K562 (cell line): Measurements from ENCODE around the gene CABP7. TPM values are rescaled to one million over a fixed set of nuclear protein-coding genes. Genes with fewer than 3 reads are reported as not detected.

ENCODE experiments used
- ATAC-seq: fragments of 200-7000 bp; cut with Tn5 transposase; 3 replicates; pipeline ENCODE4 v1.9.1; 2020; ENCODE audit warnings: moderate library complexity
- BruUV-seq: library from RNA; stranded (reverse); fragments of 400-500 nt; replicated peaks from 2 replicates; lab custom pipeline; 2021; lab: Mats Ljungman, UMichigan
- CTCF ChIA-PET: fragments of 300-600 bp; formaldehyde crosslinking; extraction: SDS; loops from one replicate; lab custom pipeline; 2021; ENCODE audit warnings: low intra/inter-chr PET ratio; lab: Yijun Ruan, JAX
- POLR2A ChIA-PET: fragments of 300-600, 350-650 bp; sonication (Branson Sonifier 250); formaldehyde crosslinking; extraction: SDS; loops from one replicate; lab custom pipeline; 2021; ENCODE audit warnings: antibody characterized with exemption, inconsistent platforms; lab: Yijun Ruan, JAX
- DNase-seq, 4 experiments: peaks; one replicate each; pipeline versions ENCODE4 v3.0.0 to v3.0.0-alpha.2; 2011 to 2018; ENCODE audit warnings: low spot score in 3 of 4, mixed read lengths in 3 of 4; ENCODE audit errors: extremely low read depth in 1 of 4
- FAIRE-seq: peaks from 2 replicates; lab custom pipeline; 2011; peaks lifted over from hg19 to GRCh38; lab: Jason Lieb, UNC
- H2AFZ ChIP-seq: 2 replicates; pipeline ENCODE4 v1.6.0; 2011; ENCODE audit warnings: low read depth, low read length, control low read depth, inconsistent platforms
- H3K27ac ChIP-seq: fragments of 200-600 bp; 3 replicates; pipeline ENCODE4 v1.8.0; 2011; ENCODE audit warnings: low read depth, mild to moderate bottlenecking, control low read depth, inconsistent platforms, low read length, moderate library complexity, mixed read lengths; ENCODE audit errors: extremely low read depth
- H3K27me3 ChIP-seq, 2 experiments: fragments of 300-600 bp in 1 of 2; 2 replicates in 1 of 2; 3 replicates in 1 of 2; pipeline versions ENCODE4 v1.6.0 to v1.8.0; 2011; ENCODE audit warnings: inconsistent platforms in 2 of 2, low read length in 2 of 2, mild to moderate bottlenecking in 1 of 2, mixed read lengths in 1 of 2, moderate library complexity in 1 of 2; ENCODE audit not compliant: control insufficient read depth in 2 of 2, insufficient read depth in 2 of 2
- H3K36me3 ChIP-seq: fragments of 300-600 bp; 3 replicates; pipeline ENCODE4 v1.8.0; 2011; ENCODE audit warnings: mild to moderate bottlenecking, low read length, inconsistent platforms; ENCODE audit not compliant: control insufficient read depth, insufficient read depth
- H3K4me1 ChIP-seq, 2 experiments: fragments of 200-600 bp in 1 of 2; replicated peaks in 1 of 2; 2 replicates in 1 of 2; 3 replicates in 1 of 2; pipeline versions ENCODE4 v1.5.1 to v1.8.0; 2011; ENCODE audit warnings: inconsistent platforms in 2 of 2, low read length in 2 of 2, mild to moderate bottlenecking in 1 of 2, mixed read lengths in 1 of 2, moderate library complexity in 1 of 2; ENCODE audit not compliant: control insufficient read depth in 2 of 2, insufficient read depth in 2 of 2
- H3K4me2 ChIP-seq: 2 replicates; pipeline ENCODE4 v1.6.1; 2011; ENCODE audit warnings: low read length, control low read depth, inconsistent platforms, mixed read lengths; ENCODE audit not compliant: insufficient read depth
- H3K4me3 ChIP-seq: fragments of 200-600 bp; sonication (generic), shearing (Covaris generic); 2 replicates; pipeline ENCODE4 v1.5.1; 2016; ENCODE audit warnings: control low read depth, inconsistent platforms
- H3K79me2 ChIP-seq: fragments of 200-600 bp; 3 replicates; pipeline ENCODE4 v1.8.0; 2011; ENCODE audit warnings: low read length, inconsistent platforms; ENCODE audit not compliant: control insufficient read depth, insufficient read depth
- H3K9ac ChIP-seq, 2 experiments: 2 replicates each; pipeline versions ENCODE4 v1.6.0 to v1.6.1; 2011; ENCODE audit warnings: low read depth in 2 of 2, low read length in 2 of 2, control low read depth in 1 of 2, inconsistent platforms in 1 of 2, mild to moderate bottlenecking in 1 of 2, mixed read lengths in 1 of 2; ENCODE audit not compliant: insufficient read depth in 1 of 2
- H3K9me1 ChIP-seq: one replicate; pipeline ENCODE4 v1.6.0; 2011; ENCODE audit warnings: inconsistent platforms, mild to moderate bottlenecking, low read length, moderate library complexity; ENCODE audit not compliant: control insufficient read depth, insufficient read depth
- H3K9me3 ChIP-seq: replicated peaks from 2 replicates; pipeline ENCODE4 v1.5.1; 2011; ENCODE audit warnings: low read depth, low read length, inconsistent platforms; ENCODE audit not compliant: control insufficient read depth, insufficient read depth
- H4K20me1 ChIP-seq: replicated peaks from 2 replicates; pipeline ENCODE4 v1.6.1; 2011; ENCODE audit warnings: low read length, inconsistent platforms, mixed read lengths; ENCODE audit not compliant: control insufficient read depth, insufficient read depth
- ARID2 ChIP-seq: fragments of 450-650 bp; IDR thresholded peaks from 2 replicates; pipeline ENCODE4 v1.6.1; 2017; ENCODE audit warnings: antibody characterized with exemption, mild to moderate bottlenecking
- COPS2 ChIP-seq: fragments of 450-650 bp; conservative IDR thresholded peaks from 2 replicates; pipeline ENCODE4 v1.6.1; 2016; ENCODE audit warnings: mild to moderate bottlenecking, moderate library complexity
- CREBBP ChIP-seq: IDR thresholded peaks from one replicate; pipeline ENCODE4 v1.6.1; 2012; ENCODE audit warnings: low read depth, mild to moderate bottlenecking, control low read depth, inconsistent platforms, low read length
- ESRRA ChIP-seq: fragments of 450-650 bp; IDR thresholded peaks from 2 replicates; pipeline ENCODE4 v1.6.1; 2014; ENCODE audit warnings: low read depth, mild to moderate bottlenecking, moderate library complexity, borderline replicate concordance
- GABPB2 ChIP-seq: fragments of 250-450 bp; sonication (Bioruptor Pico); conservative IDR thresholded peaks from 2 replicates; pipeline ENCODE4 v1.5.1; 2021; ENCODE audit warnings: mild to moderate bottlenecking
- KHSRP ChIP-seq: fragments of 450-650 bp; IDR thresholded peaks from 2 replicates; pipeline ENCODE4 v1.6.1; 2017
- SOX6 ChIP-seq: fragments of 450-650 bp; IDR thresholded peaks from 2 replicates; pipeline ENCODE4 v1.6.1; 2014; ENCODE audit warnings: mild to moderate bottlenecking
- SPI1 ChIP-seq: IDR thresholded peaks from 2 replicates; pipeline ENCODE4 v1.6.1; 2011; ENCODE audit warnings: low read depth, low read length, control low read depth, borderline replicate concordance
- ZKSCAN1 ChIP-seq: fragments of 150-350 bp; IDR thresholded peaks from 2 replicates; pipeline ENCODE4 v1.6.1; 2016; ENCODE audit warnings: low read depth, low read length
- ZKSCAN3 ChIP-seq: fragments of 250-450 bp; sonication (Bioruptor Pico); IDR thresholded peaks from 2 replicates; pipeline ENCODE4 v1.4.0; 2020
- ZNF24 ChIP-seq: fragments of 450-650 bp; IDR thresholded peaks from 2 replicates; pipeline ENCODE4 v1.6.1; 2016
- ZNF586 ChIP-seq: fragments of 450-650 bp; formaldehyde crosslinking; conservative IDR thresholded peaks from 2 replicates; pipeline ENCODE4 v1.4.0; 2020; ENCODE audit warnings: mild to moderate bottlenecking, moderate library complexity
- ZNF717 ChIP-seq: fragments of 250-450 bp; sonication (Bioruptor Pico); IDR thresholded peaks from 2 replicates; pipeline ENCODE4 v1.5.0; 2021
- WGBS: fragments of 100-300 bp; shearing (Covaris generic); methylation state at CpG from one replicate; pipeline ENCODE4 v1.1.6; 2016; ENCODE audit warnings: low coverage, mixed read lengths; ENCODE audit not compliant: insufficient coverage; ENCODE audit errors: missing lambda C conversion rate; 5-methylcytosine and 5-hydroxymethylcytosine counted together
- in situ Hi-C: fragments of 300-500 bp; cut with MboI; formaldehyde crosslinking; loops from 4 replicates; pipeline ENCODE4 v1.15.0; 2018; ENCODE audit warnings: inconsistent platforms, mixed read lengths
- intact Hi-C: fragments of 100-400 bp; cut with micrococcal nuclease; formaldehyde crosslinking; loops from 2 replicates; pipeline ENCODE4 v1.14.2; 2022
- polyA plus RNA-seq, 8 experiments: library from polyadenylated mRNA; depleted of rRNA in 4 of 8; stranded (reverse) in 5 of 8; unstranded in 3 of 8; fragments of >200 nt; fragmentation: Nextera tagmentation in 2 of 8; fragmentation: Illumina TruSeq in 1 of 8; extraction: Ambion mirVana in 2 of 8; extraction: Trizol in 1 of 8; gene quantifications; 2 replicates each; pipeline versions ENCODE4 v1.2.1 to v1.2.3, GENCODE V29; 2011 to 2014; ENCODE audit warnings: inconsistent platforms in 1 of 8, missing spikeins in 1 of 8
- total RNA-seq, 7 experiments: library from RNA; depleted of rRNA in 6 of 7; stranded (reverse); fragments of >200 nt in 6 of 7; fragmentation: Illumina TruSeq in 2 of 7; extraction: Trizol in 2 of 7; gene quantifications; 2 replicates each; pipeline versions ENCODE4 v1.2.1 to v1.2.3, GENCODE V29; 2011 to 2021; ENCODE audit warnings: low replicate concordance in 1 of 7
- TF ChIP-seq, protein P1 (sequence below): fragments of 250-450 bp; sonication (Bioruptor Pico); IDR thresholded peaks from 2 replicates; pipeline ENCODE4 v1.8.0; 2021; ENCODE audit warnings: mild to moderate bottlenecking, moderate library complexity
- TF ChIP-seq, protein P2 (sequence below): fragments of 250-450 bp; sonication (Bioruptor Pico); IDR thresholded peaks from 2 replicates; pipeline ENCODE4 v1.9.0; 2021; ENCODE audit warnings: mild to moderate bottlenecking, inconsistent platforms
- TF ChIP-seq, protein P3 (sequence below): fragments of 200-800 bp; sonication (Bioruptor generic); IDR thresholded peaks from 2 replicates; pipeline ENCODE4 v1.6.1; 2017; ENCODE audit warnings: missing genetic modification characterization, missing compliant biosample characterization

Gene CABP7
- total and polyA plus RNA-seq, 9 of the 15 experiments (the other 6 are each of a cell fraction or from before 2014, with no cell fraction given): not detected

DNA sequence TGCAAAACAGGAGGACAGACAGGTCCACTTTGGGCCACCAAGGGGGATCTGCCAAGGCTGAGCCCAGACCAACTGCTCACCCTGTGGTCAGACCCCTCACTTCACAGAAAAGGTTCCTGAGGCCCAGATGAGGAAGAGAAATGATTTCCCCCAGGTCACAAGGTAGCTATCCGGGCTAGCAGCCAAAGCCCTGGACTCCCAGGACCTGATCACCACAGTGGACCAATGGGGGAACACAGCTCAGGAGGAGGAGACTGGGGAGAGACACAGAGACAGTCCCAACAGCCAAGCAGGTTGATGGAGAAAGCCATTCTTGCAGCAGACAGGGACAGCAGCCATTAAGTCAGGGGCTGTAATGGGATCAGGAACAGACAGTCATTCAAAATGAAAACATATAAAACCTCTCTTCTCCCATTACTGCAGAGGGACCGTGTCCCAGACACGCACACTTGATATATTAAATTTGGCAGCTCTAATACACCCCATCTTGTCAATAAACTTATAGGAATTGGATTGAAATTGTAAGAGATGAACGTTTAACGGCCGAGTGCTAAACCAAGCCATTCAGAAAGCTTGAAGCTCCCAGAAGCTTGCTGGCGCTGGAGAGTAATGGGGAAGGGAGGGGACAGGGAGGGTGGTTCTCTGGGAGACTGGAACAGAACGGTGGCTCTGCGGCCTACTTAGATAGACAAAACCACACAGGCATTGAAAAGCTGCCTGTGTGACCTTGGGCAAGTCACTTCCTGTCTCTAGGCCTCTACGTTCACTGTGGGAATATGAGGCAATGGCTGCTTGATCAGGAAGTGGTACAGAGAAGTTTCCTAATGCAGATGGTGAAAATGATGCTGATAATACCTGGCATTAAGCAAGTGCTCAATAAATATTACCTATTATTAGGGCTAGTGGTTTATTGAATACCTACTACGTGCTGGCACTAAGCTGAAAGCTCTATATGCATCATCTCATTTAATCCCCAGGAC, 31.0 kb downstream of the CABP7 start:
- Histone ChIP-seq H2AFZ (peak overlapping the region; percentile 48; the same call in 1 of the 2 replicates), H3K9ac (peak overlapping the region; percentile 22 to 26; a peak in 2 of 4 replicates), H3K79me2 (no peaks in the 10 kb centered on the region), H3K9me1 (no peaks in the 10 kb centered on the region), H3K4me1 (peaks cover 5 to 11% of the 10 kb centered on the region in 2 experiments; a peak in 4 of 5 replicates), H3K4me3 (no peak overlapping the region), H3K4me2 (no peak overlapping the region), H3K27ac (peak overlapping the region; percentile 46), H4K20me1 (no peaks in the 10 kb centered on the region), H3K36me3 (no peaks in the 10 kb centered on the region), H3K27me3 (no peaks in the 10 kb centered on the region), H3K9me3 (no peaks in the 10 kb centered on the region)
- POLR2A ChIA-PET: interaction anchor here (0.6 to 1.1 kb wide), 3 partner anchors 10 to 12 kb away, joined by 3 to 4 read pairs (median 4); no protein-coding TSS in a partner anchor
- DNase-seq (peak in 2 of 4 experiments; percentile 42 to 55), ATAC-seq (peak; percentile 73), FAIRE-seq (peak; percentile 67)
- WGBS: 54% methylated on average over 10 of the region's 11 CpGs
- intact Hi-C loops (no loop called here), in situ Hi-C loops (no loop called here)
- CTCF ChIA-PET: no interaction called here
- no TSS peak for BruUV-seq
- TF ChIP-seq ZNF24 (no peak), CREBBP (no peak), ZNF586 (CRISPR knock-in tag) (no peak), ZKSCAN1 (peak; percentile 67), ZNF717 (CRISPR knock-in tag) (no peak), GABPB2 (CRISPR knock-in tag) (no peak), ARID2 (no peak), KHSRP (no peak), COPS2 (no peak), SOX6 (no peak), ESRRA (peak; percentile 54; the same call in 1 of the 2 replicates), ZKSCAN3 (CRISPR knock-in tag) (no peak), SPI1 (0 out of 2 replicates have a peak, but pooled peaks have one; percentile 20)
- TF ChIP-seq, protein P1, sequence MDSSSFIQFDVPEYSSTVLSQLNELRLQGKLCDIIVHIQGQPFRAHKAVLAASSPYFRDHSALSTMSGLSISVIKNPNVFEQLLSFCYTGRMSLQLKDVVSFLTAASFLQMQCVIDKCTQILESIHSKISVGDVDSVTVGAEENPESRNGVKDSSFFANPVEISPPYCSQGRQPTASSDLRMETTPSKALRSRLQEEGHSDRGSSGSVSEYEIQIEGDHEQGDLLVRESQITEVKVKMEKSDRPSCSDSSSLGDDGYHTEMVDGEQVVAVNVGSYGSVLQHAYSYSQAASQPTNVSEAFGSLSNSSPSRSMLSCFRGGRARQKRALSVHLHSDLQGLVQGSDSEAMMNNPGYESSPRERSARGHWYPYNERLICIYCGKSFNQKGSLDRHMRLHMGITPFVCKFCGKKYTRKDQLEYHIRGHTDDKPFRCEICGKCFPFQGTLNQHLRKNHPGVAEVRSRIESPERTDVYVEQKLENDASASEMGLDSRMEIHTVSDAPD (CRISPR knock-in tag): no peak
- TF ChIP-seq, protein P2, sequence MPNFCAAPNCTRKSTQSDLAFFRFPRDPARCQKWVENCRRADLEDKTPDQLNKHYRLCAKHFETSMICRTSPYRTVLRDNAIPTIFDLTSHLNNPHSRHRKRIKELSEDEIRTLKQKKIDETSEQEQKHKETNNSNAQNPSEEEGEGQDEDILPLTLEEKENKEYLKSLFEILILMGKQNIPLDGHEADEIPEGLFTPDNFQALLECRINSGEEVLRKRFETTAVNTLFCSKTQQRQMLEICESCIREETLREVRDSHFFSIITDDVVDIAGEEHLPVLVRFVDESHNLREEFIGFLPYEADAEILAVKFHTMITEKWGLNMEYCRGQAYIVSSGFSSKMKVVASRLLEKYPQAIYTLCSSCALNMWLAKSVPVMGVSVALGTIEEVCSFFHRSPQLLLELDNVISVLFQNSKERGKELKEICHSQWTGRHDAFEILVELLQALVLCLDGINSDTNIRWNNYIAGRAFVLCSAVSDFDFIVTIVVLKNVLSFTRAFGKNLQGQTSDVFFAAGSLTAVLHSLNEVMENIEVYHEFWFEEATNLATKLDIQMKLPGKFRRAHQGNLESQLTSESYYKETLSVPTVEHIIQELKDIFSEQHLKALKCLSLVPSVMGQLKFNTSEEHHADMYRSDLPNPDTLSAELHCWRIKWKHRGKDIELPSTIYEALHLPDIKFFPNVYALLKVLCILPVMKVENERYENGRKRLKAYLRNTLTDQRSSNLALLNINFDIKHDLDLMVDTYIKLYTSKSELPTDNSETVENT (CRISPR knock-in tag): no peak
- TF ChIP-seq, protein P3, sequence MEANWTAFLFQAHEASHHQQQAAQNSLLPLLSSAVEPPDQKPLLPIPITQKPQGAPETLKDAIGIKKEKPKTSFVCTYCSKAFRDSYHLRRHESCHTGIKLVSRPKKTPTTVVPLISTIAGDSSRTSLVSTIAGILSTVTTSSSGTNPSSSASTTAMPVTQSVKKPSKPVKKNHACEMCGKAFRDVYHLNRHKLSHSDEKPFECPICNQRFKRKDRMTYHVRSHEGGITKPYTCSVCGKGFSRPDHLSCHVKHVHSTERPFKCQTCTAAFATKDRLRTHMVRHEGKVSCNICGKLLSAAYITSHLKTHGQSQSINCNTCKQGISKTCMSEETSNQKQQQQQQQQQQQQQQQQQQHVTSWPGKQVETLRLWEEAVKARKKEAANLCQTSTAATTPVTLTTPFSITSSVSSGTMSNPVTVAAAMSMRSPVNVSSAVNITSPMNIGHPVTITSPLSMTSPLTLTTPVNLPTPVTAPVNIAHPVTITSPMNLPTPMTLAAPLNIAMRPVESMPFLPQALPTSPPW: no peak
